Pons (tissue), 1 donor: ENCODE data around the gene TAF8.

Experiments
- DNase-seq: peaks from one replicate; pipeline ENCODE4 v3.0.0-alpha.2; 2016; ENCODE audit warnings: low spot score

The TAF8 gene

DNA sequence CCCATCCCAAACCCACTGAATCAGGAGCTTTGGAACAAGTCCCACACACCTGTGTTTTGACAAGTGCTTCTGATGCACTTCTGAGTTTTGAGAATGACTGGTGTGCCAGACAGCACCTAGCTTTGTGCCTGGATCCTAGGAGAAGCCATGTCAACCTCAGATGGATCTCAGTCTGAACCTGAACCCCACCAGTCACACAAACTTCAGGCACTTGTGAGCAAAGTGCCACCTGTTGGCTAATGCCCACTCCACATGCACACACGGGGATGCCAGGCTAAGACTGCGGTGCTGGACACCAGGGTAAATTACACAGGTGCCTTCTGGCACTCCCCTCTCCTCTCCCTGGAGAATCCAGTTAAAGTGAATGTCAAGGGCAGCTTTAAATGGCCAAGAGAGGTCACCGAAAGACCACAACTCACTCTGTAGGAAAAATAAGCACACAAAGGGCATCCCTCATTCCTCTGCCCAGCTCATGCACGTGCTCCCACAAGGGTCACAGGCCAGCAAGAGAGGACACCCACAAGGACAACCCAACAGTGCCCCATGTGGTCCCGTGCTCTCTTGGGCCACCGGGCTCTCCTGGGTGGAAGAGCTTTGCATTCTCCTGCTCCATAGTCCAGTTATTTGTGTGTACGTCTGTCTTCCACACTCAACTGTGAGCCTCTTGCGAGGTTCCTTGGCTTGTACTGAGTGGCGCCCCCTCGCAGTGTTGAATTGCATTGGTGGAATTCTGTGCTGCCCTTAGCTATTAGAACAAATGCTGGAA is 45.6 kb downstream of the TAF8 start:
- DNase-seq: no peak

DNA sequence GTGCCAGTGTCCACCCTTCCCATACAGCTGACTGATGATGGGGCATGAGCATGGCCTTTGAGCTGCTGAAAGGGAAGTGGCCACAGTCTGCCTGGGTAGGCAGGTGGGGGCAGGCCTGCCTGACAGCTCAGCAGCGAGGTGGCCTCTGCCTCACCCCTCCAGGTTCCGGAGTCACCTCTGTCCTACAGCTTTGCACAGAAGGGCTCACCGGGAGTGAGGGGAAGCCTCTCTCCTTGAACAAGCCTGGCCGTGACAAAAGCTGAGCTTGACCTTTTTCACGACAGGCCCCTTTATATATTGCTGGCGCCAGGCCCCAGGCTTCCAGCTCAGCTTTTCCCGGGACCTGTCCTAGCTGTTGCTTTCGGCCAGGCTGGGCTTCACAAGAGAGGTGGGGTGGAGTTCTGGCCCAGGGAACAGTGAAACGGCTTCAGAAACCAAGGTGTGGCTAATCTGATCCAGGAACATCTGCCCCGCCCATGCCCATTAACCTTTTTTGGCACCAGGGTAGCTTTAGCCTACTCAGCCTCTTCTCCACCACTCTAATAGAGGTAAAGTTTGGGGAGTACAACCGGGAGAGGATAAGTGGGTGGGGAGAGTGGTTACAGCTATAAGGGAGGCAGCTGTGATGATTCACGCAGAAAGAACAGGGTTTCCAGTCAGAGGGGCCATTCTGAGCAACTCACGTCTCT is 49.2 kb downstream of the TAF8 start:
- DNase-seq: no peak

DNA sequence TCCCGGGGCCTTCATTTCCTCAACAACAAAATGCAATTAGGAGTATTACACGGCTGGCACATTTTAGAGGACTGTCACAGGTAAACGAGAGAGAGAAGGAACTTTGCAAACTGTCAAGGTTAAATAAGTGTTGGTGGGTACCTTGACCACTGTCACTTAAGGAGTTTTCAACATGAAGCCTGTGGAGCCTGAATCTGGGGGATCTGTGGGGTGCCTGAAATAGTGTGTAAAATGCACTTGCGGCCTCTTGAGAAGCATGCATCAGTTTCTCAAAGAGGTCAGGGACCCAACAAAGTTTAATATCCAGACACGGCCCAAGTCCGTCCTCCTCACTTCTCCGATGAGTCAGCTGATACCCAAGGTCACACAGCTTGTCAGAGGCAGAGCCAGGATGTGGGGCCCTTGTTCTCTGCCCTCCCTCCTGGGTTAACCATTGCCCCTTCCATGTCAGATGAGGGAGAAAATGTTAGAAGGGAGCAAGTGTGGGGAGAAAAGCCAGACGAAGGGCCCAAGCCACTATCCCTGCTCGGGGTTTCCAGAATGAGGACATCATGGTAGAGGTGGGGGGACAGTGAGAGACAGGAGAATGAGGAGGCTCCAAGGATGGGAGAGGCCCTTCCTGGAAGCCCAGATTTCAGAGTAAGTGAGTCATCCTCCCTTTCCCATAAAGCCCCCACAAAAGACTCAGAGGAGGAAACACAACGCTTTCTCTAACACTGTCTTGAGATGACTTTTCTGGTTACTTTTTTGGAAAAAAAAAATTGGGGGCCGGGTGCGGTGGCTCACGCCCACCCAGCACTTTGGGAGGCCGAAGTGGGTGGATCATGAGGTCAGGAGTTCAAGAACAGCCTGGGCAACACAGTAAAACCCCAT is 49.9 kb downstream of the TAF8 start:
- DNase-seq: no peak

DNA sequence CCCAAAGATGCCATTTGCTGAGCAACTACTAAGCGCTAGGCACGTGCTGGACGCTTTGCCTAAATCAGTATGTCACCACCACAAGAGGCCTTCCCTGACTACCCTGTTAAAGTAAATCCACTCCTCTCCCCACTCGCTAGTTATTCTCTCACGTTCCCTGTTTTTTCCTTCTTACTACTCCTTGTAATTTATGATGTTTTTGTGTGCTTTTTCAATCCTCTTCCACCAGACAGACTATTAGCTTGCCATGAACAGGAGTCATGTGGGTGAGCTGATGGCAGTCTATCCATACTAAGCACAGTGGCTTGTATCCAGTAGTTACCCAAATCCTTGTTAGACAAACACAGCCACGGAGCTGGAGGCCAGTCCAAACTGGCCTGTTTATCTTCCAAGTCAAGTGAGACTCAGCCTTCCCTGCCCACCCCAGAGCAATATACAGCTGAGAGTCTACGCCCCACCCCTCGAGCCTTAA is 50.9 kb downstream of the TAF8 start:
- DNase-seq: no peak

GRCh38 chr6:42103216-42103615 is 52.9 kb downstream of the TAF8 start:
- DNase-seq: no peak

GRCh38 chr6:42103753-42104094 is 53.4 kb downstream of the TAF8 start:
- no peak for DNase-seq

DNA sequence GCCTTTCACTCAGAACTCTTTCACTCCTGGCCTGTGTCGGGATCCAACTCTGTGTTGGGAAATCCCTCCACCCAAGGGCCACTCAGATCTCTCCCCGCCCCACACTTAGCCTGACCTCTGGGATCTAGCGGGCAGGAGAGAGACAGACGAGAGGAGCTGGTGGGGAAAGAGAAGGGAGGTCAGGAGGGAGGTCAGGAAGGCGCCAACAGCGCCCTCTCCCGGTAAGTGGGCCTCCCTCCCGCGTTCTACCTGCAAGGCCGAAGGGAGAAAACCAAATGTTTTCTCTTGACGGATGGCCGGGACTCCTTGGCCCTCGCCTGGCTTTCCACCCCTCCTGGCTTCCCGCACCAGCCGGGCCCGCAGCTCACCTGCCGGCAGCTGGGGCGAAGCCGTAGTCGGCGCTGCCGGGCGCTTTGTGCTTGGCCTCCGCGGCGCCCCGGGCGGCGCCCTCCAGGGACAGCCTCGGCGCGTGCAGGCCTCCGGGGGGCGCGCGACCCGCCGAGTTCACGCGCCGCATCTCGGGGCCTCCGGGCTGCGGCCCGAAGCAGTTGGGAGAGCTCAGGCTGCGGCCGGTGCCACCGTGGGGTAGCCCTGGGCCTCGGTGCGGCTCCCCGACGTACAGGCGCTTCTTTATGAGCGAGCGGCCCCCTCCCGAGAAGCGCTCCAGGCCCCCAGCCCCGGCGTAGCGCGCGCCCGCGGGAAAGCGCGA is 53.9 kb downstream of the TAF8 start:
- peak; percentile 33 for DNase-seq

GRCh38 chr6:42104804-42105125 is 54.4 kb downstream of the TAF8 start:
- DNase-seq: no peak

DNA sequence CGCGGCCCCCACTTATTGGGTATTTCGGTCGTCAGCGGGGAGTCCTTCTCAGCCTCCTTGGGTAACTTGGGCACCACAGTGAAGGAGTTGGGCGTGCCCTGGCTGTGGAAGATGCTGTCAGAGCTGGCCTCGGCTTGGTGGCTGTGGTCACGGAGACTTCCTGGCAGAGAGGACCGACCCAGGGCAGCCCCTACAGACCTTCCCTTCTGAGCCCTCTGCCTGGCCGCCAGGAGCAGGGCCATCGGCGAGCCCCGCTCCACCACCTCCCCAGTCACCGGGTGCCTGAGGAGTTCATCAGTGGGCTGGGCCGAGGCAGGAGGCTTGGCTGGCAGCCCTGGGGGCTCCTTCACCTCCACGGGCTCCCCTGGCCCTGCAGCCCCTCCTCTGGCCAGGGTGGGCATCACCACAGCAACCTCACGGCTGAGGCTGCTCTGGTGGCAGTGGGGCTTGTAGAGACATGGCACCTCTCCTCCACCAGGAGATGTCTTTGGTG is 54.9 kb downstream of the TAF8 start:
- DNase-seq: no peak

DNA sequence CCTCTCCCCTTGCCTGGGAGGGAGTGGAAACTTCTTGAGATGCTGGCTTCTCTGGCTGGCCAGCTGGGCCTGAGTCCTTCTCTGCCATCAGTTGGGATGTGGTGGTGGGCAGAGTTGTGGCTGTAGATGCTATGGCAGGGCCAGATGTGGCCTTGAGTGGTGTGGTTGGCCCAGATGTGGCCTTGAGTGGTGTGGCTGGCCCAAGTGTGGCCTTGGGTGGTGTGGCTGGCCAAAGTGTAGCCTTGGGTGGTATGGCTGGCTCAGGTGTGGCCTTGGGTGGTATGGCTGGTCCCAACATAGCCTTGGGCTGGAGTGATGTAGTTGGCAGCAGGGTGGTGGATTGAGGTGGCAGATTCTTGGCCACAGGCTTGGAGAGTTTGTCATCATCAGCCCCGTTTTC is 55.4 kb downstream of the TAF8 start:
- DNase-seq: no peak

DNA sequence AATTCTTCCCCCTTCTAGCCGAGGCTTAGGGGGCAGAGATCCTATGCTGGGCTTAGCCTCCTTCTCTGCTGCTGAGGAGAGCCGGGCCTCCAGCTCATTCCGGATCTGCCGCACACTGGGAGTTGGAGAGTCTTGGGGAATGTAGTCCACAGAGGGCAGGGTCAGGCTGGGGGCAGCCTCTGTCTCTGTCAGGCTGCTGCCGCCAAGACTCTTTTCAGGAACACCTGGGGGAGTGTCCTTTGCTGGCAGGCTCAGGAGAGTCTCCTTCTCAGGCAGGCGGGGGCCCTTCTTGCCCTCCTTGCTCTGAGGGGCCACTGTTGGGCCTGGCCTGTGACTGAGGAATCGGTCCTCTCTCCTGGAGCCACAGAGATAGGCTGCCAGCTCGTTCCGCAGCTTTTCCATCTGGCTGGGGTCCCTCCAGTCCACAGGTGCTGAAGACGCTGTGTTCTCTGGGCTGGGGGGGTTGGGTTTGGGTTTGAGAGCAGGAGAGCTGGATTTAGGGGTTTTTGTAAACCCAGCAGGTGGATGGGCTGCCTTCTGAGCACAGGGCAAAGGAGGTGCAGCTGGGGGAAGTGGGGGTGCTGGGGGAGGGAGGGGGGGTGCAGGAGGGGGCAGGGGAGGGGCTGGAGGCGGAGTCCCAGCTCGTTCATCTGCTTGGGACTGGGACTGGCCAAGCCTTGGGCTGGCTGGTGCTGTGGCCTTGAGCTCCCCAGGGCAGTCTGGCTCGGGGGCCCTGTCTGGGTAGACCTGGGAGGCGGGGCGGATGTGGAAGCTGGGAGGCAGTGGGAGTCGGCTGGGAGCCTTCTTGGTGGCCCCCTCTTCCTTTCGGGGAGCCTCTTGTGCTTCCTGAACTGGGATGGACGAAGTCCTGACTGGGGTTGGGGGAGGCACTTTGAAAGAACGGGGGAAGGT is 56.0 kb downstream of the TAF8 start:
- no peak for DNase-seq

DNA sequence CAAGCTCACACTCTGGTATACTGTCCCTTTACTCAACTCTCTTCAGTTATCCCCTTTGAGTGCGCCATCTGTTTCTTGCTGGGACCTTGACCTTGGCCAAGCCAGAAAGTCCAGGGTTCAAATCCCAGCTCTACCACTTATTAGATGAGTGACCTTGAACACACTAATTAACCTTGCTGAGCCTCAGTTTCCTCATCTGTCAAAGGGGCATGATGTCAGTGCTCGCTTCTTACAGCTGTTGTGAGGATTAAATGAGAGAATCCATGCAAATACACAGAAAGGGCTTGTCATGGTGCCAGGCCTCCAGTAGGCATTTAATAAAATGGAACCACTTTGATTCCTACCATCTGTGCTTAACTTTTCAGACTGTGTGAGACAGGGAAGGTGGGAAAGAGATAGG is 57.7 kb downstream of the TAF8 start:
- DNase-seq: no peak

GRCh38 chr6:42110683-42111082 is 60.4 kb downstream of the TAF8 start:
- DNase-seq: no peak

DNA sequence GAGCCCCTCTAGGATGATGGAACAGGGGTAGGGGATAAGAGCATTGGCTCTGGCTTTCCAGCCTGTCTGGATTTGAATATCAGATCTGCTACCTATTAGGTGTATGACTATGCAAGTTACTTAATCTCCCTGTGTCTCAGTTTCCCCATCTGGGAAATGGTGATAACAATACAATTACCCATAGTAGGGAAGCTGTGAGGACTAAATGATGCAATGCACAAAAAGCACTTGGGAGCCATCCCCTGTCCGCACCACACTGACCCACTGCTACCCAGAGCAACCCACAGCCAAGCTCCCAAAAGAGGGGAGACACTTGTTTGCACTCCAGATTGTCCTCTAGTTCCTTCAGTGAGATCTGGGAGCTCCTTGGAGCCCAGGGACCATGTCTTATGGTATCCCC is 62.0 kb downstream of the TAF8 start:
- DNase-seq: no peak

DNA sequence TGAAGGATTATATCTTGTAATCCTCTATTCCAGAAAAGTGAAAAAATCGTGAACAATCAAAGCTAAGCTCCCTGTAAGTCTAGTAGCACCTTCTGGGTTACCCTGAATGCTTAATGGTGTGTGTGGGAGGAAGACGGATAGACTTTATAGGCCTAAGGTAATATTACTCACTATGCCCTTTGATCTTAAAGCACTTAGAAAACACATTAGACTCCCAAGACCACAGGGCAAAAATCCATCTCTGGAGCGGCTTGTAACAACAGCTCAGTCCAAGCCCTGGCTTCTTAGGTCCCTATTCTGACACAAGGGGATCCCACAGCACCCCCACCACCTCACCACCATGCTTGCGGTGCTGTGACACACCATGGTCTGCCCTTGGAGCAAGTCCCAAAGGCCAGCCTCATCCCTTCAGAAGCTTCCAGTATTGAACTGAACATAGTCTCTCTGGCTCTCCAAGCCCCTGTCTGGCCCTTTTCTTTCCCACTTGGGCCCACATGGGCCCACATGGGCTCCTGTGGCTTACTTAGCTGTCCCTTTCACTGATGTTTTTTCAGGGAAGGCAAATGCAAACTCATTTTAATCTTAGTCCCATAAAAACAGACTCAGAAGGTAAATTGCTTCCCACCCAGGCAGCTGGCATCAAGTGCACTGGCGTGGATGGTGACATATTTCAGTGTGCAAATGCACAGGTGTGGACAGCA is 63.8 kb downstream of the TAF8 start:
- no peak for DNase-seq

- DNase-seq: no peak
Observed at GRCh38 chr6:42117843-42118161, 67.5 kb downstream of the TAF8 start.

DNA sequence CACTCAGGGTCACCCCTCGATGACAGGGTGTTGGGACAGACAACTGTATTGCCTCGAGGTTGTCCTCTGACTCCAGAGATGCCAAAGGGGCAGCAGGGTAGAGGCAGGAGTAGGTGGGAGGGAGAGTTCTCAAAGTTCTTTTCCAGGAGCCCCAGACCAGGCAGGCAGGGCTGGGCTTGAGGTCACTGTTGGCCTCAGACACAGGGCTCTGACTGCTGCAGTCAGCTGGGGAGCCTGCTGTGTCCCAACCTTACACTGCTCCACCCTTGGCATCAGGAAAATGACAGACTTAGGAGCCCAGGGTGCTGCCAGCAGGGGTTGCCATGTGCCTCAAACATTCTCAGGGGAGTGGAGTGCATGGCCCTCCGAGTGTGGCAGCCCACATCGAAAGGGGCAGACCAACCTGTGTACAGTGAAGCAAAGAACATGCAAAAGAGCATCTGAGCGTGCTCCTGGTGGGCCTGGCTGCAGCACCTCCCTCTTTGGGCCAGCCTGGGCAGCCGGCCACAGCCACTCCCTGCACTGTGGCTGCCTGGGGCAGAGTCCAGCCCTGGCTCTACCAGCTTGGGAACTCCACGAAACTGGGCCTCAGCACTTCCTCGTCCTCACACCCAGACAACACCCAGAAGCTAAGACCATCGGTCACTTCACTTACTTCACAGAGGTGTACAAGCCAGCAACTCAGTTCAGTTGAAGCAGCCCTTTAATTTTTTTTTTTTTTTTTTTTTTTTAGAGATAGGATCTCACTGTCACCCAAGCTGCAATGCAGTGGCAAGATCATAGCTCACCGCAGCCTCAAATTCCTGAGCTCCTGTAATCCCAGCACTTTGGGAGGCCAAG is 68.1 kb downstream of the TAF8 start:
- DNase-seq: no peak

GRCh38 chr6:42120895-42121865 is 70.9 kb downstream of the TAF8 start:
- DNase-seq: no peak
